ENCODE results near the gene GPR160.

GRCh38 chr3:170047133-170047404 is 9.3 kb downstream of the GPR160 start:
- TF ChIP-seq, protein P1, sequence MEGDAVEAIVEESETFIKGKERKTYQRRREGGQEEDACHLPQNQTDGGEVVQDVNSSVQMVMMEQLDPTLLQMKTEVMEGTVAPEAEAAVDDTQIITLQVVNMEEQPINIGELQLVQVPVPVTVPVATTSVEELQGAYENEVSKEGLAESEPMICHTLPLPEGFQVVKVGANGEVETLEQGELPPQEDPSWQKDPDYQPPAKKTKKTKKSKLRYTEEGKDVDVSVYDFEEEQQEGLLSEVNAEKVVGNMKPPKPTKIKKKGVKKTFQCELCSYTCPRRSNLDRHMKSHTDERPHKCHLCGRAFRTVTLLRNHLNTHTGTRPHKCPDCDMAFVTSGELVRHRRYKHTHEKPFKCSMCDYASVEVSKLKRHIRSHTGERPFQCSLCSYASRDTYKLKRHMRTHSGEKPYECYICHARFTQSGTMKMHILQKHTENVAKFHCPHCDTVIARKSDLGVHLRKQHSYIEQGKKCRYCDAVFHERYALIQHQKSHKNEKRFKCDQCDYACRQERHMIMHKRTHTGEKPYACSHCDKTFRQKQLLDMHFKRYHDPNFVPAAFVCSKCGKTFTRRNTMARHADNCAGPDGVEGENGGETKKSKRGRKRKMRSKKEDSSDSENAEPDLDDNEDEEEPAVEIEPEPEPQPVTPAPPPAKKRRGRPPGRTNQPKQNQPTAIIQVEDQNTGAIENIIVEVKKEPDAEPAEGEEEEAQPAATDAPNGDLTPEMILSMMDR (conservative IDR thresholded peaks at IDR 0.05; ENCODE audit: low read depth, low read length): no peak
- TF ChIP-seq EZH2 (IDR thresholded peaks at IDR 0.05; ENCODE audit: low read length, unreplicated experiment): no peak
- no peak for TF ChIP-seq EZH2phosphoT487 (IDR thresholded peaks at IDR 0.05; ENCODE audit: borderline replicate concordance, low read length)

Measured in PC-3 (cell line).